ENCODE results near the gene GNG13.

GRCh38 chr16:787978-788398, 12.5 kb downstream of the GNG13 start, which contains the start of gene RPUSD1:
- TF ChIP-seq, protein P1, sequence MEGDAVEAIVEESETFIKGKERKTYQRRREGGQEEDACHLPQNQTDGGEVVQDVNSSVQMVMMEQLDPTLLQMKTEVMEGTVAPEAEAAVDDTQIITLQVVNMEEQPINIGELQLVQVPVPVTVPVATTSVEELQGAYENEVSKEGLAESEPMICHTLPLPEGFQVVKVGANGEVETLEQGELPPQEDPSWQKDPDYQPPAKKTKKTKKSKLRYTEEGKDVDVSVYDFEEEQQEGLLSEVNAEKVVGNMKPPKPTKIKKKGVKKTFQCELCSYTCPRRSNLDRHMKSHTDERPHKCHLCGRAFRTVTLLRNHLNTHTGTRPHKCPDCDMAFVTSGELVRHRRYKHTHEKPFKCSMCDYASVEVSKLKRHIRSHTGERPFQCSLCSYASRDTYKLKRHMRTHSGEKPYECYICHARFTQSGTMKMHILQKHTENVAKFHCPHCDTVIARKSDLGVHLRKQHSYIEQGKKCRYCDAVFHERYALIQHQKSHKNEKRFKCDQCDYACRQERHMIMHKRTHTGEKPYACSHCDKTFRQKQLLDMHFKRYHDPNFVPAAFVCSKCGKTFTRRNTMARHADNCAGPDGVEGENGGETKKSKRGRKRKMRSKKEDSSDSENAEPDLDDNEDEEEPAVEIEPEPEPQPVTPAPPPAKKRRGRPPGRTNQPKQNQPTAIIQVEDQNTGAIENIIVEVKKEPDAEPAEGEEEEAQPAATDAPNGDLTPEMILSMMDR (IDR thresholded peaks at IDR 0.05): no peak
- no peak for TF ChIP-seq EP300 (IDR thresholded peaks at IDR 0.05)

Measured in ovary (tissue), 3 donors.